Measurements from ENCODE around the gene POLR1E. TPM values are rescaled to one million over a fixed set of nuclear protein-coding genes. Genes with fewer than 3 reads are reported as not detected.

Gene POLR1E
- total RNA-seq, 1 donor from 2014 or later = 49.4 TPM

DNA sequence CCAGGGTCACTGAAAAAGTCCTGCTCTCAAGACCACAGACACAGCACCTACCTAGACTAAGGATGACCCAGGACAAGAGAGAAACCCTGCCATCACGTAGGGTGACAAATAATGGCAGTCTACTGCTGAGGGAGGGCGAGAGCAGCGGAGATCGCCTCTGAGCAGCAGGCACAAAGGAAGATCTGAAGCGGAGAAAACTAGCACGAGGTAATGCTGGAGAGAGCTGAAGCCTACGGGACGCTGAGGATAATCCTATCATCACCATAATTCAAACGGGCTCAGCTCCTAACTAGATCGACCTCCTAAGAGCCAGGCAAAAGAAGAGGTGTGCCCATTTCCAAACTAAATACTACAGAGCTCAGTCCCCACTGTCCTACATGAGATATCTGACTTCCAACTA lies 49.2 kb downstream of the POLR1E start:
- intact Hi-C loops (cut with micrococcal nuclease) = no loop called here
- Mint-ChIP-seq H3K27me3 (ENCODE audit: low read depth) (no peaks in the 10 kb centered on the region), H3K27ac (no peak overlapping the region), H3K36me3 (ENCODE audit: low read depth) (no peaks in the 10 kb centered on the region), H3K9me3 (no peaks in the 10 kb centered on the region), H3K4me3 (ENCODE audit: low read depth) (no peak overlapping the region), H3K4me1 (ENCODE audit: low read depth) (peaks cover 5% of the 10 kb centered on the region)
- no peak for DNase-seq (ENCODE audit: low spot score)

DNA sequence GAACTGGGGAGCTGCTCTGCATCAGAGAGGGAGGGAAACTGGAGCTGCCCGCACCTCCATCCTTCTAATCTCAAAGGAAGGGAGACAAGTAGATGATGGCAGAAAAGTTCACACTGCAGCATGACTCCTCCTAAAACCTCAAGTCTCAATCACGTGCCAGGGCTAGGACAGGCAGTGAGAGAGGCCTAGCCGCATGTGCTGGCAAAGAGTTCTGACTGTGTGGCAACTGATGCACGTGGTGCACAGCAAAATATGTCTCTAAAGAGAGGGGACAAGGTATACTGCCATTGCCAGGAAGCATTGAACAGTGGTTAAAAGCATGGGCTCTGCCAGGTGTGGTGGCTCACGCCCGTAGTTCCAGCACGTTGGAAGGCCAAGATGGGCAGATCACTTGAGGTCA lies 52.4 kb downstream of the POLR1E start:
- no peaks in the 10 kb centered on the region for H3K4me1 Mint-ChIP-seq (ENCODE audit: low read depth)
- intact Hi-C loops (cut with micrococcal nuclease) = no loop called here
- H3K27me3 Mint-ChIP-seq (ENCODE audit: low read depth) = no peaks in the 10 kb centered on the region
- no peak overlapping the region for H3K27ac Mint-ChIP-seq
- DNase-seq (ENCODE audit: low spot score) = no peak
- H3K36me3 Mint-ChIP-seq (ENCODE audit: low read depth) = no peaks in the 10 kb centered on the region
- H3K9me3 Mint-ChIP-seq = no peaks in the 10 kb centered on the region
- H3K4me3 Mint-ChIP-seq (ENCODE audit: low read depth) = no peak overlapping the region

DNA sequence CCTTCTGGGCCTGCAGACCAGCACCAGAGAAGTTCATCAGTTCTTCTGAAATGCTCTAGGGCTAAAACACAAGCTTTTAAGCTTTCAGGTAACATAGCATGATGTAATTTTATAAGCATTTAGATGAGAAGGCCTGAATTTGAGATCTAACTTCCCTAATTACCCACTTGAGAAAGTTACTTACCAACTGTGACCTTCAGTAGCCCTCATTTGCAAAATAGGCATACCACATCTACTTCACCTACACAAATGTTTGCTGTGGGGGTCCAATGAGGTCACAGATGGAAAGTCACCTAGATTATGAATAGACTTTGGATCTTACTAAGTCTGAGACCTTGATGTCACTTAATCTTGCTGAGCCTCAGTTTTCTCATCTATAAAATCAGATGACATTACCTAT lies 53.9 kb downstream of the POLR1E start:
- no peaks in the 10 kb centered on the region for H3K4me1 Mint-ChIP-seq (ENCODE audit: low read depth)
- intact Hi-C loops (cut with micrococcal nuclease) = no loop called here
- no peak overlapping the region for H3K27ac Mint-ChIP-seq
- DNase-seq (ENCODE audit: low spot score) = no peak
- H3K27me3 Mint-ChIP-seq (ENCODE audit: low read depth) = no peaks in the 10 kb centered on the region
- no peaks in the 10 kb centered on the region for H3K9me3 Mint-ChIP-seq
- no peak overlapping the region for H3K4me3 Mint-ChIP-seq (ENCODE audit: low read depth)
- no peaks in the 10 kb centered on the region for H3K36me3 Mint-ChIP-seq (ENCODE audit: low read depth)

DNA sequence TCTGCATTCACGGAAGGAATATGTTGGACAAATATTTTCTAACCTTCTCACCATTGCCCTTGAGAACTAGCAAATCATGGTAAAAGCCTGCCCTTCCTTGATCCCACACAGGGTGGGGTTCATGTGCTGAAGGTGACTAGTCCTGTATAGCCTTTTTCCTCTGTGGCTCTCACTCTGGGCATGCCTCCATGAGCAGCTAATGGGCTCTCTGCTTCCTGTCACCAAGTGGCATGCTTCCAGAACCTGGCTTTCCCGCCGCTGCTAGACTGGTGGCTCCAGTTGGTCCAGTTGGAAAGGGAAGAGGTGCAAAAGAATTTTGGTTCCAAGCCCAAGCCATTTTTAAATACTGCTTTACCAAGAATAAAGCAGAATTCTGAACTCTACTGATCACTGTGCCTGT lies 54.9 kb downstream of the POLR1E start:
- Mint-ChIP-seq H3K4me3 (ENCODE audit: low read depth) (no peak overlapping the region), H3K36me3 (ENCODE audit: low read depth) (no peaks in the 10 kb centered on the region), H3K27ac (no peak overlapping the region), H3K27me3 (ENCODE audit: low read depth) (no peaks in the 10 kb centered on the region), H3K9me3 (no peaks in the 10 kb centered on the region), H3K4me1 (ENCODE audit: low read depth) (no peaks in the 10 kb centered on the region)
- intact Hi-C loops (cut with micrococcal nuclease) = no loop called here
- DNase-seq (ENCODE audit: low spot score) = no peak

DNA sequence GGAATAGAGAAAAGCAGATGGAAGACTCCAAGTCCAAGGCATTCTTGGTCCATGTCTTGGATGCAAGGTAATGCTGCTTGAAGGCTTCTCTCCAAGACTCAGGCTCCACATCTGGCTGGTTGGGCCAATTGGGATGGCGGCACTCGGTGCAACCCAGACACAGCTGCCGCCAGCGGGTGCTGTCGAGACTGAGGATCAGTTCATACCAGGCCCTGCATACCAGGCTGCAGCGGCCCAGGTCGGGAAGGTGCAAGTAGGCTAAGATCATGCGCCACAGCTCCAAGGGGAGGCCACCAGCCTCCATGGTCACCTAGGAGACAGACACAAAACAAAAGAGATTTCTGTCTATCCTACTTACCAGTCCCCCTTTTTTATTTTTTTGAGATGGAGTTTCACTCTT lies 55.7 kb downstream of the POLR1E start:
- Mint-ChIP-seq H3K4me1 (ENCODE audit: low read depth) (no peaks in the 10 kb centered on the region), H3K27me3 (ENCODE audit: low read depth) (no peaks in the 10 kb centered on the region), H3K27ac (no peak overlapping the region), H3K9me3 (no peaks in the 10 kb centered on the region), H3K4me3 (ENCODE audit: low read depth) (no peak overlapping the region), H3K36me3 (ENCODE audit: low read depth) (no peaks in the 10 kb centered on the region)
- DNase-seq (ENCODE audit: low spot score) = no peak
- intact Hi-C loops (cut with micrococcal nuclease) = no loop called here

DNA sequence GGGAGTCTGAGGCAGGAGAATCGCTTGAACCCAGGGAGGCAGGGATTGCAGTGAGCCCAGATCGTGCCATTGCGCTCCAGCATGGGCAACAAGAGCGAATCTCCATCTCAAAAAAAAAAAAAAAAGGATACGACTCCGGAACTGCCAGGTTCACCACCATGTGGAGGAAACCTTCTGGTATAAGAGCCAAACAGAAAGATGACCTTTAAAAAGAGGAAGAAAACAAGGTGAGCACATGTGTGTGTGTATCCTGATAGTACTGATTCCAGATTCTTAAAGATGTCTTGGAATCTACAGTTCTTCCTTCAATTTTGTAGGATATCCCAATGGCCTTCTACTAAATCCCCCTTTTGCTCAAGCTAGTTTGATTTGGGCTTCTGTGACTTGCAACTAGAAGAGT lies 56.7 kb downstream of the POLR1E start:
- intact Hi-C loops (cut with micrococcal nuclease) = no loop called here
- H3K9me3 Mint-ChIP-seq = no peaks in the 10 kb centered on the region
- H3K27me3 Mint-ChIP-seq (ENCODE audit: low read depth) = no peaks in the 10 kb centered on the region
- no peak overlapping the region for H3K4me3 Mint-ChIP-seq (ENCODE audit: low read depth)
- DNase-seq (ENCODE audit: low spot score) = no peak
- no peaks in the 10 kb centered on the region for H3K36me3 Mint-ChIP-seq (ENCODE audit: low read depth)
- no peaks in the 10 kb centered on the region for H3K4me1 Mint-ChIP-seq (ENCODE audit: low read depth)
- H3K27ac Mint-ChIP-seq = no peak overlapping the region

DNA sequence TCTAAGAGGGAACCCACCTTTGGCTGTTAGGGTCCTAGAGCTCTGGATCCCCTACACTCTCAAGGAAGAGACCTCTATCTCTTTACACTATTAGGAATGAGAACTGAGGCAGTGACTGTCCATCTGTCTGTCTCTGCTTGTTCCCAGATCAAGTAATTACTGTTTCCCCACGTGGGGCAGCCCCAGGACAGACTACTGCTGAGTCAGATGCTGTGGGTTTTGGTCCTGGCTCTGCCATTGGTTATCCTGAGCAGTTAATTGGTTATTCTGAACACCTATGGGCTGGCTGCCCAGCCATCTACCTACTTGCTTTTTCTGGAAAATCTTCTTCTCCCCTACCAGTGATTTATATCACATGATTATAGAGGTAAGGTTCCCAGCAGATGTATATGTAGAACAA lies 57.1 kb downstream of the POLR1E start:
- Mint-ChIP-seq H3K4me3 (ENCODE audit: low read depth) (no peak overlapping the region), H3K36me3 (ENCODE audit: low read depth) (no peaks in the 10 kb centered on the region), H3K27me3 (ENCODE audit: low read depth) (no peaks in the 10 kb centered on the region), H3K4me1 (ENCODE audit: low read depth) (no peaks in the 10 kb centered on the region), H3K9me3 (no peaks in the 10 kb centered on the region), H3K27ac (no peak overlapping the region)
- no peak for DNase-seq (ENCODE audit: low spot score)
- intact Hi-C loops (cut with micrococcal nuclease) = no loop called here

DNA sequence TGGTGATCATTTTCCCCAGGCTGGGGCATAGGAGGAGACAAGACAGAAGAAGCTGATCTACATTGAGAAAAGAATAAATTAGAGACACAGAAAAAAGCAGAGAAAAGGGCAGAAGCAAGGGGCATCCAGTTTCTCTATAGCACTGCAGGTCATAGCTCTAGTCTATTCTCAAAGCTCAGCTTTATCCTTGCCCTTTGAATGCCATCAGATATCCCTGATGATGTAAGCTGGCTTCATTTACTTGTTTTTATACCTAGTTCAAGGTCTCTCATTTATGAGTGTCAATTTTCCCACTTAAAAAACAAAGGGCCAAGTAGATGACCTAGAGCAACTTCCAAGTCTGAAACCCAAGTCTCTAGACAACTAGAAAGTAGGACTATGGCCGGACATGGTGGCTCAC lies 57.7 kb downstream of the POLR1E start:
- H3K27me3 Mint-ChIP-seq (ENCODE audit: low read depth) = no peaks in the 10 kb centered on the region
- H3K36me3 Mint-ChIP-seq (ENCODE audit: low read depth) = no peaks in the 10 kb centered on the region
- no peak overlapping the region for H3K4me3 Mint-ChIP-seq (ENCODE audit: low read depth)
- H3K27ac Mint-ChIP-seq = no peak overlapping the region
- no peaks in the 10 kb centered on the region for H3K4me1 Mint-ChIP-seq (ENCODE audit: low read depth)
- no peaks in the 10 kb centered on the region for H3K9me3 Mint-ChIP-seq
- no peak for DNase-seq (ENCODE audit: low spot score)
- intact Hi-C loops (cut with micrococcal nuclease) = no loop called here

DNA sequence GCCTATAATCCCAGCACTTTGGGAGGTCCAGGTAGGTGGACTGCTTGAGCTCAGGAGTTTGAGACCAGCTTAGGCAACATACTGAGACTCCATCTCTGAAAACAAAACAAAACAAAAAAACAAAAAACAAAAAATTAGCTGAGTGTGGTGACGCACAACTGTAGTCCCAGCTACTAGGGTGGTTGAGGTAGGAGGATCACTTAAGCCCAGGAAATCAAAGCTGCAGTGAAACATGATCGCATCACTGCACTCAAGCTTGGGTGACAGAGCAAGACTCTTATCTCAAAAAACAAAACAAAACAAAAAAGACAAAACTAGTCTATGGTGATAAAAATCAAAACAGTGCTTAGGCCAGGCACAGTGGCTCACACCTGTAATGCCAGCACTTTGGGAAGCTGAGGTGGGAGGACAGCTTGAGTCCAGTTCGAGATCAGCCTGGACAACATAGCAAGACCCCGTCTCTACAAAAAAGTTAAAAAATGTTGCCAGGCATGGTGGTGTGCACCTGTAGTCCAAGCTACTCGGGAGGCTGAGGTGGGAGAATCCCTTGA lies 61.7 kb downstream of the POLR1E start:
- Mint-ChIP-seq H3K4me1 (ENCODE audit: low read depth) (peaks cover 2% of the 10 kb centered on the region), H3K27me3 (ENCODE audit: low read depth) (no peaks in the 10 kb centered on the region), H3K9me3 (no peaks in the 10 kb centered on the region), H3K36me3 (ENCODE audit: low read depth) (no peaks in the 10 kb centered on the region), H3K27ac (no peak overlapping the region), H3K4me3 (ENCODE audit: low read depth) (no peak overlapping the region)
- no peak for DNase-seq (ENCODE audit: low spot score)
- intact Hi-C loops (cut with micrococcal nuclease) = no loop called here

DNA sequence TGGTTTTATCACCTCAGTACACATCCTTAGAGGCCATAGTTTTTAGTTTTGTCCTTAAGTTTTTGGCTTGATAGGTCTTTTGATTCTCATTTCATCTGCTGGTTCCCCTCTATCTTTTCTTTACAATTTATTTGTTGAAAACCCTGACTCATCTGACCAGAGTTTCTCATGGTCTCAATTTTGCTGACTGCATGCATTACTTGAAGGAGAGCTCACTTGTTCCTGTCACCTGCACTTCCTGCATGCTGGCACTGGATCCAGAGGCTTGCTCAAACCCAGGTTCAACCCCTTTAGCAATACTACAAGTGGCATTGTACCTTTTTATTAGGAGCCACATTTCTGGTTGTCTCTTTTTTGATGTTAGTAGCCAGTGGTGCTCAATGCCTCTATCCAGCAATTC lies 63.8 kb downstream of the POLR1E start:
- Mint-ChIP-seq H3K27ac (no peak overlapping the region), H3K9me3 (no peaks in the 10 kb centered on the region), H3K4me1 (ENCODE audit: low read depth) (peaks cover 2% of the 10 kb centered on the region), H3K4me3 (ENCODE audit: low read depth) (no peak overlapping the region), H3K27me3 (ENCODE audit: low read depth) (no peaks in the 10 kb centered on the region), H3K36me3 (ENCODE audit: low read depth) (no peaks in the 10 kb centered on the region)
- no peak for DNase-seq (ENCODE audit: low spot score)
- intact Hi-C loops (cut with micrococcal nuclease) = no loop called here

DNA sequence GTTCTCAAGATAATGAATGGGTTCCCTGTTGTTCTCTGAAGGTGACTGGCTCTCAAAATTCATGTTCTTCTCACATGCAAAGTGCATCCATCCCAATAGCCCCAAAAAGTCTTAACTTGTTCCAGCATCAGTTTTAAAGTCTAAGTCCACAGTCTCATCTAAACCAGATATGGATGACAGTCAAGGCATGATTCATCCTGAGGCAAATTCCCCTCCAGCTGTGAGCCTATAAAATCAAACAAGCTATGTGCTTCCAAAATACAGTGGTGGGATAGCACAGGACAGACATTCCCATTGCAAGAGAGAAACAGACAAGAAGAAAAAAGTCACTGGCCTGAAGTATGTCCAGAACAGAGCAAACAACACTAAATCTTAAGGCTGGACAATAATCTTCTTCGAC lies 65.0 kb downstream of the POLR1E start:
- Mint-ChIP-seq H3K27me3 (ENCODE audit: low read depth) (no peaks in the 10 kb centered on the region), H3K4me1 (ENCODE audit: low read depth) (peaks cover 2% of the 10 kb centered on the region), H3K4me3 (ENCODE audit: low read depth) (no peak overlapping the region), H3K27ac (no peak overlapping the region), H3K9me3 (no peaks in the 10 kb centered on the region), H3K36me3 (ENCODE audit: low read depth) (no peaks in the 10 kb centered on the region)
- intact Hi-C loops (cut with micrococcal nuclease) = no loop called here
- no peak for DNase-seq (ENCODE audit: low spot score)

DNA sequence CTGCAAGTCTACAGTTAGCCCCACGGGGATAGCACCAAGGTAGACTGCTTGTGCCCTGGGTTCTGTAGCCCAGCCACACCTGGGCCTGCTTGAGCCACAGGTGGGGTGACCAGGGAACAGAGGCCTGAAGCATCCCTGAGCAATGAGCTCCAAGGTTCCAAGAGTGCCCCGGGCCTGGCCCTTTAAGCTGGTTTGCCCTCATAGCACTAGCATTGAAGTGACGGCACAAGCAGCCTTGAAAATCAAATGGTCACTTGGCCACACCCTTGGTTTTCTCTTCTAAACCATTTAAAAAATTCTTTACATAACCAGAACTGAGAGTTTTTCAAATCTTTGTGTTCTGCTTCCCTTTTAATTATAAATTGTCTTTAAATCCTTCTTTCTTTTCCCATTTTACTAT lies 65.7 kb downstream of the POLR1E start:
- H3K4me3 Mint-ChIP-seq (ENCODE audit: low read depth) = no peak overlapping the region
- H3K9me3 Mint-ChIP-seq = no peaks in the 10 kb centered on the region
- intact Hi-C loops (cut with micrococcal nuclease) = no loop called here
- H3K4me1 Mint-ChIP-seq (ENCODE audit: low read depth) = peaks cover 2% of the 10 kb centered on the region
- no peak overlapping the region for H3K27ac Mint-ChIP-seq
- no peak for DNase-seq (ENCODE audit: low spot score)
- H3K27me3 Mint-ChIP-seq (ENCODE audit: low read depth) = no peaks in the 10 kb centered on the region
- H3K36me3 Mint-ChIP-seq (ENCODE audit: low read depth) = no peaks in the 10 kb centered on the region

DNA sequence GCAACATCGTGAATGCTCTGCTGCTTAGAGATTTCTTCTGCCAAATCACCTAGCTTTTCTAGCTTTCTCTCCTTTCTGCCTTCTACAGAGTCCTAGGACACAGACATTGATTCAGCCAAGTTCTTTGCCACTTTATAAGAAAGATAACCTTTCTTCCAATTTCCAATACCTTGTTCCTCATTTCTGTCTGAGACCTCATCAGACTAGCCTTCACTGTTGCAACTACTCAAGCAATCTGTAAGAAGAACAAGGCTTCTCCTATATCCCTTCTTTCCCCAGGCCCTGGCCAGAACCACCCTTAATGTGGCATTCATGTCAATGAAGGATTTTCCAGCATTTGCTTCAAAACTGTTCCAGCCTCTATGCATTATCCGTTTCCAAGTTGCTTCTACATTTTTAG lies 66.1 kb downstream of the POLR1E start:
- no peaks in the 10 kb centered on the region for H3K27me3 Mint-ChIP-seq (ENCODE audit: low read depth)
- peaks cover 2% of the 10 kb centered on the region for H3K4me1 Mint-ChIP-seq (ENCODE audit: low read depth)
- intact Hi-C loops (cut with micrococcal nuclease) = no loop called here
- H3K4me3 Mint-ChIP-seq (ENCODE audit: low read depth) = no peak overlapping the region
- DNase-seq (ENCODE audit: low spot score) = no peak
- H3K27ac Mint-ChIP-seq = no peak overlapping the region
- H3K9me3 Mint-ChIP-seq = no peaks in the 10 kb centered on the region
- H3K36me3 Mint-ChIP-seq (ENCODE audit: low read depth) = no peaks in the 10 kb centered on the region

All from activated T-helper 2 cell treated with anti-CD3 and anti-CD28 coated beads, Interferon-gamma antibody, Interleukin-2, Interleukin-4, amounts not matched to agents 10 μg/mL and 5 μg/mL and 100 μg/mL, durations not matched to agents 14 hours and 24 hours and 36 hours (primary cell).